Thoracic aorta (tissue), 2 donors: ENCODE measurements around the gene SAA2. TPM values are rescaled to one million over a fixed set of nuclear protein-coding genes. Genes with fewer than 3 reads are reported as not detected.
"Not testable (repeated sequence)": the region's sequence is repeated elsewhere in the genome, so short reads cannot be mapped to it uniquely, and the experiment has no call there.

Source experiments
- ATAC-seq: fragments of 150-250 bp; one replicate; pipeline ENCODE4 v1.8.0; 2017; ENCODE audit warnings: low read depth; ENCODE audit not compliant: insufficient number of reproducible peaks, low FRiP score
- DNase-seq: peaks from one replicate; pipeline ENCODE4 v3.0.0-alpha.2; 2020; ENCODE audit warnings: low spot score
- H3K27ac ChIP-seq, 2 donors: fragments of 200-600 bp; sonication (generic); 1 replicate in 1 of 2; 2 replicates in 1 of 2; pipeline ENCODE4 v1.5.1; 2016; ENCODE audit warnings: mild to moderate bottlenecking in 2 of 2, moderate library complexity in 2 of 2
- H3K27me3 ChIP-seq: fragments of 200-600 bp; sonication (generic); replicated peaks from 2 replicates; pipeline ENCODE4 v1.6.0; 2016; ENCODE audit warnings: mild to moderate bottlenecking; ENCODE audit not compliant: insufficient read depth
- H3K36me3 ChIP-seq: fragments of 200-600 bp; sonication (generic); one replicate; pipeline ENCODE4 v1.5.1; 2016
- H3K4me1 ChIP-seq, 2 donors: fragments of 200-600 bp; sonication (generic); 1 replicate in 1 of 2; 2 replicates in 1 of 2; pipeline versions ENCODE4 v1.5.1 to v1.6.0; 2016; ENCODE audit warnings: low read depth in 2 of 2, mild to moderate bottlenecking in 1 of 2; ENCODE audit not compliant: control insufficient read depth in 1 of 2
- H3K4me3 ChIP-seq: fragments of 200-600 bp; sonication (generic); 2 replicates; pipeline ENCODE4 v1.5.1; 2016; ENCODE audit warnings: mild to moderate bottlenecking
- H3K9me3 ChIP-seq: fragments of 200-600 bp; sonication (generic); 2 replicates; pipeline ENCODE4 v1.5.1; 2016
- CTCF ChIP-seq: fragments of 200-600 bp; sonication (generic); IDR thresholded peaks from one replicate; pipeline ENCODE4 v1.5.1; 2019; ENCODE audit warnings: antibody characterized with exemption
- total RNA-seq, 2 donors: library from RNA; depleted of rRNA; stranded (reverse); fragments of >200 nt; gene quantifications; one replicate each; pipeline versions ENCODE4 v1.1.0 to v1.2.3, GENCODE V29; 2016

SAA2 gene
- total RNA-seq, 2 donors from 2014 or later = 2.0 to 2.5 TPM

GRCh38 chr11:18282626-18283025, 34.2 kb upstream of the SAA2 start:
- DNase-seq = no peak
- no peak for ATAC-seq
- H3K9me3 ChIP-seq = no peaks in the 10 kb centered on the region
- no peak overlapping the region for H3K27ac ChIP-seq
- no peak for TF ChIP-seq CTCF
- no peak overlapping the region for H3K4me3 ChIP-seq
- no peaks in the 10 kb centered on the region for H3K27me3 ChIP-seq
- no peaks in the 10 kb centered on the region for H3K4me1 ChIP-seq
- H3K36me3 ChIP-seq = peaks cover 40% of the 10 kb centered on the region

- Histone ChIP-seq H3K36me3 (peaks cover 22% of the 10 kb centered on the region), H3K4me1 (no peaks in the 10 kb centered on the region), H3K9me3 (no peaks in the 10 kb centered on the region), H3K27me3 (no peaks in the 10 kb centered on the region), H3K4me3 (no peak overlapping the region), H3K27ac (no peak overlapping the region)
- DNase-seq (no peak), ATAC-seq (no peak)
- TF ChIP-seq CTCF = no peak
These were observed 32.1 kb upstream of the SAA2 start for GRCh38 chr11:18280438-18281045.

- ATAC-seq = no peak
- no peak for TF ChIP-seq CTCF
These were observed 29.2 kb upstream of the SAA2 start for GRCh38 chr11:18277565-18278271.

GRCh38 chr11:18271206-18271605, 22.7 kb upstream of the SAA2 start:
- no peaks in the 10 kb centered on the region for H3K27me3 ChIP-seq
- DNase-seq (no peak), ATAC-seq (no peak)
- TF ChIP-seq CTCF = no peak
- H3K4me1 ChIP-seq = no peaks in the 10 kb centered on the region
- no peaks in the 10 kb centered on the region for H3K36me3 ChIP-seq
- H3K9me3 ChIP-seq = no peaks in the 10 kb centered on the region
- H3K27ac ChIP-seq = no peak overlapping the region
- no peak overlapping the region for H3K4me3 ChIP-seq

More at GRCh38 chr11:18277565-18278271, 29.2 kb upstream of the SAA2 start:
- Histone ChIP-seq H3K4me3 (no peak overlapping the region), H3K27ac (no peak overlapping the region), H3K27me3 (no peaks in the 10 kb centered on the region), H3K36me3 (peaks cover 12% of the 10 kb centered on the region), H3K4me1 (no peaks in the 10 kb centered on the region), H3K9me3 (no peaks in the 10 kb centered on the region)
- no peak for DNase-seq

GRCh38 chr11:18270102-18270501, 21.6 kb upstream of the SAA2 start:
- H3K4me3 ChIP-seq = no peak overlapping the region
- H3K4me1 ChIP-seq = no peaks in the 10 kb centered on the region
- H3K36me3 ChIP-seq = no peaks in the 10 kb centered on the region
- no peak for DNase-seq
- ATAC-seq = no peak
- no peaks in the 10 kb centered on the region for H3K27me3 ChIP-seq
- H3K9me3 ChIP-seq = no peaks in the 10 kb centered on the region
- TF ChIP-seq CTCF = no peak
- H3K27ac ChIP-seq = no peak overlapping the region

- not testable (repeated sequence) for ATAC-seq, H3K4me1 ChIP-seq, H3K9me3 ChIP-seq, H3K36me3 ChIP-seq, H3K4me3 ChIP-seq, H3K27ac ChIP-seq, DNase-seq, H3K27me3 ChIP-seq
These were observed 20.8 kb upstream of the SAA2 start for GRCh38 chr11:18269252-18269651.

GRCh38 chr11:18267335-18268133, 19.1 kb upstream of the SAA2 start:
- H3K9me3 ChIP-seq, H3K4me1 ChIP-seq, H3K4me3 ChIP-seq, H3K27me3 ChIP-seq, H3K36me3 ChIP-seq, ATAC-seq, DNase-seq, H3K27ac ChIP-seq: not testable (repeated sequence)
